Measurements from ENCODE around the gene S100A7A.

- TF ChIP-seq EZH2 (IDR thresholded peaks at IDR 0.05; ENCODE audit: insufficient read depth, low read length) (no peak), CTCF (IDR thresholded peaks at IDR 0.05; ENCODE audit: insufficient read depth, low read depth, low read length) (no peak)
Observed at GRCh38 chr1:153370146-153370545, 46.2 kb upstream of the S100A7A start.
